Activated T-helper 1 cell treated with Interleukin-2 at 50 U/mL for 16 hours (primary cell): ENCODE data around the gene HSD17B7.

Experiments used
- DNase-seq: peaks from one replicate; pipeline ENCODE4 v3.0.0-alpha.2; 2020; ENCODE audit warnings: low read depth

Gene HSD17B7

GRCh38 chr1:162857850-162858249, 67.3 kb downstream of the HSD17B7 start:
- DNase-seq, result no peak

GRCh38 chr1:162859191-162859590, 68.7 kb downstream of the HSD17B7 start:
- DNase-seq, result no peak

GRCh38 chr1:162861101-162861500, 70.6 kb downstream of the HSD17B7 start, which contains the start of gene CCDC190:
Gene CCDC190, minus strand, starts transcription at chr1:162861175. Its CDS starts 1,529 bp downstream, at chr1:162859646.
- DNase-seq, result no peak

GRCh38 chr1:162861625-162862024, 71.1 kb downstream of the HSD17B7 start:
- DNase-seq, result no peak
